D341Med (cell line): ENCODE measurements around the gene ADRA2C.

ENCODE experiments used
- DNase-seq: peaks from one replicate; pipeline ENCODE4 v3.0.0; 2012; ENCODE audit warnings: low spot score

Gene ADRA2C

DNA sequence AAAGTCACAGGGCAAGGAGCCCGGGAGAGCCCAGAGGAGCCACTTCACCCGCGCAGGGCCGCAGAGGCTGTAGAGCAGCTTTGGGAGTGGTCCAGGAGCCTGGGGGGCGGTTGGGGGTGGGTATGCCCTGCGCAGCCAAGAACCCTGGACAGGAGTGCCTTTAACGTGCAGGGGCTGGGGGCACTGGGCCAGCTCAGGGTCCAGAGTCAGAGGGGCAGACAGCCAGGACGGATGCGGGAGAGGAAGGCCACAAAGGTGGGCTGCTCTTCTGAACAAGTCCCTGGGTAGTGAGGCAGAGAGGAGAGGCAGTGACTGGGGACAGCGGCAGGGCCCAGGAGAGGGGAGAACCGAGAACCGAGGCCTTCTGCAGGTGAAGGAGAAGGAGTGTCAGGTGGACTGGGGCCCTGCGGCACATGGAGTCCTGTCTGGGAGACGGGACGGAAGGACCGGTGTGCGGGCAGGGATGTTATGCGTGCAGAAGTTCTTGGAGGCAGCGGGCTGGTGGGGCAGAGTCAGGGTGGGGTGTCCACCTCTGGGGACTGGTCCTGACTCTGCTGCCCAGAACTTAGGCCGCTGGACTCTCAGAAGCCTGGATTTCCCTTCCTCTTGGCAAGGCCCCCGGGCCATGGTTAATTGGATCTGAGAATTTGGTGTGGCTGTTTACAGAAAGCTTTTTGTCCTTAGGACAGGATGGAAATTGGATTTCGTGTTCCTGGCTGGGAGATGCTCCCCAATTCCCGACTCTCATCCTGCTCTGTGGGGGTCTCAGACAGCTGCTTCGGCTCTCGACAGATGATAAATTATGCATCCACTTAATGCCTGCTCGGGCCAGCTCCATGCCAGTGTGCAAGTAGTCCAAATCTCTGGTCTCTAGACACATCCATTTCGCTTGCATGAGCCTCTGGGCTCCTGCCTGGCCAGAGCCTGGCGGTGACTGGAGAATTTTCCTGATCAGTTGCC lies 31.9 kb downstream of the ADRA2C start:
- DNase-seq = no peak

DNA sequence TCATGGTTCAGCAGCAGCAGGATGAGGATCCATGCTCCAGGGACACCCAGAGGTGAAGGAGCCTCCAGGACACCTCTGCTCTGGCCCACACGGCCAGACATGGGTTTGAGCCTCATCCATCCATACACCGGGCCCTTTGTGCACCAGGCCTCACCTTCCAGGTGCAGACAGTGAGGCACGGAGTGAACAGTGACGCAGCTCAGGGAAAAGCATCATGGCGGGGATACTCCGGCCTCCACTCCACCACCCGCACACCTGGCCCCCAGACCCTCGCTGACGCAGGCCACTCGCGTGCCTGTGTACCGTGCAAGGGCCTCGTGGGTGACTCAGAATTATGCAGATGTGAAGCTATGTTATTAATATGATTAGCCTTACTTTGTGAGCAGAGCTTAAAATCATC lies 33.3 kb downstream of the ADRA2C start:
- DNase-seq = no peak

DNA sequence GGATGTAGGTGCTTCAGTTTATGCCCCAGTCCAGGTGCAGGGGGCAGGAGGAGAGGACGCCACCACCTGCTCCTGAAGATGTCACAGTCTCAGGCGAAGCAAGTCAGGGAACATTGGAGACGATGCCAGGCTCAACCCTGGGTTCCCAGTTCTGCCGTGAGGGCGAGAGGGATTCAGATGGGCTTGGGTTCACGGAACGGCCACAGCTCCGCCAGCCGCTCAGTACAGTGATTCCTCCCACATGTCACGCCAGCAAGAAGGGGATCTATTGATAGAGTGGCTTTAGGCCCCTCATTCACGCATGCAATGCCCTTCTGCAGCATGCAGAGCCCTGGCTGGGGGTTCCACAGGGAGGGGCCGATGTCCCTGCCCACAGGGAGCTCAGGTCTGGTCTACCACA lies 34.2 kb downstream of the ADRA2C start:
- DNase-seq = no peak

DNA sequence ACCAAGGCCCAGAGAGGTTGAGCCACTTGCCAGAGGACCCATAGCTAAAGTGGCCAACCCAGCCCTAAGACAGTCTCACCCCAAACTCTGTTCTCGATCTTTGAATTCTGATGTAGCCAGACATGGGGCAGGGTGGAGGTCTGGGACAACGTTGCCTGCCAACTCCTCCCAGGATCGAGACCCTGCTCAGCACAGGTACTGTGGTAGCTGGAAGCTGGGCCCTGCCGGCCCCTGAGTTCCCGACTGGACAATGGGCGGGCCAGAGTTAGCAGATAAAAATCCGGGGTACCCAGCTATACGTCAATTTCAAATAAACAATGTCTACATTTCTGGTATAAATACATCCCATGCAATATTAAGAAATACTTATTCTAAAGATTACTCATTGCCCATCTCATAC lies 35.3 kb downstream of the ADRA2C start:
- no peak for DNase-seq

DNA sequence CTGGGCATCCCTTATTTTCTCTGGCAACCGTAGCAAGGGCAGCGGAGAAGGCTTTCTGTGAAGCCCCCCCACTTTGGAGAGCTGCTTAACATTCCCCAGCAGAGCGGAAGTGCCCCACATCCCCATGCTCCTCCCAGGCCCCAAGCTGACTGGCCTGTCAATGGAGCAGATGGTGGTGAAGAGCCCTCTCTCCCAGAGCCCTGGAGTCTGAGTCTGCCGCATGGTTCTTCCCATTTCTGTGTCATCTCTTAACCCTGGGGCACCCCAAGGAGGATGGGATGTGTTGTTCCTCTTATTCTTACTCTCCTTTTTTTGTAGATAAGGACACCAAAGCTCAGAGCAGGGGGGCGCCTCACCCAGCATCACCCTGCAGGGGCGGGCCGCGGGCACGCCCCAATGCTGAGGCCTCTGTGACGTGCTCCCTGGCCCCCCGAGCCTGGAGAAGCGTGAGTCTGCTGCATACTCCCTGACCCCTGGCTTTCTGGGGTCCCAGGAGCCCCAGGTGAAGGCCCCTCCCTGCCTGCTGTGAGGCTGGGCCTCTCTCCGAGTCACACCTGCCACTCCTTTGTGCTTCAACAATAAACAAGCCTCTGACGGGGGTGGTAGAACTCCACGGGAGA lies 35.9 kb downstream of the ADRA2C start:
- no peak for DNase-seq

DNA sequence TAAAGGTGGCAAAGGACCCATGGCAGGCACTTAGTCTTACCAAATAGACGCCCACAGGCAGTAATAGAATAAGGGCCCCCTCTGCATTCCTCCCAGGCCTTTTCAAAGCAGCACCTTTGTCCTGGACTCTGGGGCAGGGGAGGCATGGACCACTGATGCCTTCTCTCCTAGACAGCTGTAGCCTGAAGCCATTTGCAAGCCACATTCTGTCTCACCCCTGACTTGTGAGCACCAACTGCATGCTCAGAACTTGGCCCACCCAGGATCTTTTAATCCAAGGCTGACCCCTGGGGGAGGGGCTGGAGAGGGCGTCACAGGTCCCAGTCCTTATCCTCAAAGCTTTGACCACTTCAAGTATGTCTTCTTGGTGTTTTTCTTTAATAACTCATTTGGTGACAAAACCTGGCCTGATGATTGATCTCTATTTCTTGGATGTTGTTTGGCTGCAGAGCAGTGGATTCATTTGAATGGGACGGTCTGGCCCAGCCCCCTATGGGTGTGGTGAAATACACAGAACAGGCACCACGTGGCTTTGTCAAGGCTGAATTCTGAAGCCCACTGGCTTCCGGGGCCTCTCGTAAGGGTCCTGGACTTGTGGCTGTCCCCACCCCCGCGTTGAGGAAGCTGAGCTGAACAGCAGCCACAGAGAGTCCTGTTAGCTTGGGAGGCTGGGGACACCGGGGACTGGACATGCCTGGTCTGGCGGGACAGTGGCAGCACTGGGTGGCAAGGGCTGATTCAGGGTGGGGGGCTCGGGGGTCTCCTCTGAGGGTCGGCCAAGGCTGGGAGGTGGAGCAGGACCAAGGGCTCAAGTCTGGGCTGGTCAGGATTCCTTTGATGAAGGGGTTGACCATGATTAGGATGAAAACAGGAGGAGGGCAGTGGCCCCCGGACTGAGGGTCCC lies 36.6 kb downstream of the ADRA2C start:
- DNase-seq = no peak

DNA sequence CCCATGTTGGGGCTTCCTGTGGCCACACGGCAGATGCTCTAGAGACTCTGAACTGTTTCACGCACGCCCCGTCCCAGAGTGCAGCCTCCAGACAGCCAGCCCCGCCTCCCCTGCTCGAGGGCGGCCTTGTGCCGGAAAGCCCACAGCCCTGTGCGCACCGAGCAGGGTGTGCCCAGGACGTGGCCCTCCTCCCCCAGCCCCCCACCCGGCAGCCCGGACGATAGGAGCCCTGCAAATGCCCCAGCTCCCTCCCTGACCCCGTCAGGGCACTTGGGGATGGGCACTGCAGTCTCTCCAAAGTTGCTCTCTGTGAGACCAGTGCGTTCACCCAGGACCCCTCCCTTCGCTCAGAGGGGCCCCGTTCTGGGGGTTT lies 37.3 kb downstream of the ADRA2C start:
- DNase-seq = no peak

DNA sequence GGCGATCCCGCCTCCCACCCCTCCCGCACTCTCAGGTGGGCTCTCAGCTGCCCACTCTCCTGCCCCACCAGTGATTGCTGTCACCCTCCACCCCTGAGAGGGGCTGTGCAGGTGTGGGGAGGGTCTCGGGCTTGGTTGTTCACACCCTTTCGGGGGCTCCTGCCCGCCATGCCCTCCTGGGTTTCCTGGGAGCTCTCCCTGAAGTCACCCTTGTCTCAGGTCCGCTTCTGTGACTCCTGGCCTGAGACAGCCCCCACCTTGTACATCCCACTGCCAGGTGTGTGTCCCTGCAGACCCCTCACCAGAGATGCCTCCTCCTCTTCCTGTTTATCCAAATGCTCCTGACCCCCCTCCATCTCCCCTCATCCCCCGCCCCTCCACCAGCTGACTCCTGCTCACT lies 37.8 kb downstream of the ADRA2C start:
- DNase-seq = no peak

DNA sequence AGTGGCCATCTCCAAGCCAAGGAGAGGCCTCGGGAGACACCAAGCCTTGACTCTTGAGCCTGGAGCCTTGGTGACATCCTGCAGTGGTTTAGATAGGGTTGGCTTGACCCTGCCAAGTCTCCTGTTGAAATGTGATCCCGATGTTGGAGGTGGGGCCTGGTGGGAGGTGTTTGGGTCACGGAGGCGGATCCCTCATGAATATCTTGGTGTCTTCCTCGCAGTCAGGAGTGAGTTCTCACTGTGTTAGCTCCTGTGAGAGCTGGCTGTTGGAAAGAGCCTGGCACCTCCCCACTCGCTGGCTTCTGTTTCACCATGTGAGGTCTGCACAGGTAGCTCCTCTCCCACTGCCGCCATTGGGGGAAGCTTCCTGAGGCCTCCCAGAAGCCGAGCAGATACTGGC lies 38.8 kb downstream of the ADRA2C start:
- no peak for DNase-seq

DNA sequence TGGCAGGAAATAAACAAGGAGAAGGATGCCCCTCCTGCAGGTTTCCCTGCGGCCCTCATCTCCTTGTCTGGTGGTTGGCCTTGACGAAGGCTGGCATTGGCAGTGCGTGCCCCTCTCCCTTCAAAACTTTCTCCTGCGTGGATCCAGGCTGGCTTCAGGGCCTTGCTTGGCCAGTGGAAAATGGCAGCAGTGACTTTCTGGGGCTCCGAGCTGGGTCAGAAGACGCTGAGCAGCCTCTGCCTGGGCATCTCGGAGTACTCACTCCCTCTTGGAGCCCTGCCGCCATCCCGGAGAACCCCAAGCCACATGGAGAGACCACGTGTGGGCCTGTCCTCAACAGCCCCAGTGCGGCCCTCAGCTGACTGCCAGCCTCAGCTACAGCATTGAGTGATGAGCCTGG lies 39.5 kb downstream of the ADRA2C start:
- no peak for DNase-seq

DNA sequence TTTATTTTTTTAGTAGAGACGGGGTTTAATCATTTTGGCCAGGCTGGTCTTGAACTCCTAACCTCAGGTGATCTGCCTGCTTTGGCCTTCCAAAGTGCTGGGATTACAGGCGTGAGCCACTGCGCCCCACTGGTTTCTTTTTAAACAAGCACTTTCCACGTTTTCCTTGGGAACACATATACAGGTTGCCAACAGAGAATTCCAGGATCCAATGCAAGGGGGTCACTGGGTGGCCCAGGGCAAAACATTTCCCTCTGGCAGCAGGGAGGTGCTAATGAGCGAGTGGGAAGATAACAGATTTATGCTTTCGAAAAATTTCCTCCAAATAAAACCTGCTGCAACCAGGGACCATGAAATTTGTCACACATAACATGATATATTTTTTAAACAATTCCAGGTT lies 41.1 kb downstream of the ADRA2C start:
- DNase-seq = no peak

DNA sequence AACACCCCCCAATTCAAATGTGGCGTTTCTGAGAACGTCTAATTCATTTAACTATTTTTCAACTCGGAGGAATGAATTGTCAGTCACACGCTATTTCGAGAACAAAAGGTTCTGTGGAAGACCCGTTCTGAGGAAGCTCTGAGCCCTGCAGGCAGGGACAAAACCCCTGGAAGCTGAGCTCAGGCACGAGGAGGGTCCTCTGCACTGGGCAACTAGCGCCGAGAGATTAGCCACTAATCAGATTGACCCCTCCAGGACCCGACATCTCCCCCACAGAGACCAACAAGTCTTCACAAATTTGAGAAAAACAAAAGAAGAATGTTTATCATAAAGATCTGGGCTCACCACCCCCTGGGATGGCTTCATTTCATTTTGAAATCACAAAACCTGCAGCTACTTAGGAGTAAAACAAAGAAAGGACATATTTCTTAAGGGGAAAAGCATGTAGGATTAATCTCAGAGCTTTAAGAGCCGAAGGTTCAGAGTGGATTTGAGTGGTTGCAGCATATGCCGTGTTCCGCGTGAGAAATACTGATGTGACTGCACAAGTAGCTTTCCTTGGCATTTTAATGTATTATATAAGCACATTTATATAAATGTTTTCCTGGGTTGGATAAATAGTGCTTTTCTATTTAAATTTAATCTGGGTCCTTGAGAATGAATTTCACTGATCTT lies 41.8 kb downstream of the ADRA2C start:
- DNase-seq = no peak

DNA sequence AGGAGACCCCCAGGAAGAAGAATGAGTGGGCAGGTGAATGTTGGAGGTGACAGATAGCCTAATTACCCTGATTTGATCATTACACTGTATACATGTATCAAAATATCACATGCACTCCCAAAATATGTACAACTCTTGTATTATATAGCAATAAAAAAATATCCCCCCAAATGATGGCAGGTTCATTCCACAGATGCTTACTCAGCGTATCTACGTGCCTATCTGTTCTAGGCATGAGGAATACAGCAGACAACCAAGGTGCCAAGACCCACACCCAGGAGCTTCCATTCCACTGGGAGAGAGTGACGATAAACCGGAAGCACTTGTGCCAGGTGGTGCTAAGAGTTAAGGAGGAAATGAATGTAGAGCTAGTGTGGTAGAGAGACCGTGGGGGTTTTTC lies 42.4 kb downstream of the ADRA2C start:
- DNase-seq = no peak

DNA sequence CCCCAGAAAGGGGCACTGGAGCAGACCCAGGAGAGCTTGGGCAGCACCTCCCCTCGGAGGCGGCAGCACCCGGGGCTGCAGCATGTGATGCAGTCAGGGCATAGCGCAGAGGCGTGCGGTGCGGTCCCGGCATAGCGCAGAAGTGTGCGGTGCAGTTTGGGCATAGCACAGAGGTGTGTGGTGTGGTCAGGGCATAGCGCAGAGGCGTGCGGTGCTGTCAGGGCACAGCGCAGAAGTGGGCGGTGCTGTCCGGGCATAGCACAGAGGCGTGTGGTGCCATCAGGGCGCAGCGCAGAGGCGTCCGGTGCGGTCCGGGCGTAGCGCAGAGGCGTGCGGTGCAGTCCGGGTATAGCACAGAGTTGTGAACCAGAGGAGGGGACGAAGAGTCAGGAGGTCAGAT lies 42.8 kb downstream of the ADRA2C start:
- no peak for DNase-seq

DNA sequence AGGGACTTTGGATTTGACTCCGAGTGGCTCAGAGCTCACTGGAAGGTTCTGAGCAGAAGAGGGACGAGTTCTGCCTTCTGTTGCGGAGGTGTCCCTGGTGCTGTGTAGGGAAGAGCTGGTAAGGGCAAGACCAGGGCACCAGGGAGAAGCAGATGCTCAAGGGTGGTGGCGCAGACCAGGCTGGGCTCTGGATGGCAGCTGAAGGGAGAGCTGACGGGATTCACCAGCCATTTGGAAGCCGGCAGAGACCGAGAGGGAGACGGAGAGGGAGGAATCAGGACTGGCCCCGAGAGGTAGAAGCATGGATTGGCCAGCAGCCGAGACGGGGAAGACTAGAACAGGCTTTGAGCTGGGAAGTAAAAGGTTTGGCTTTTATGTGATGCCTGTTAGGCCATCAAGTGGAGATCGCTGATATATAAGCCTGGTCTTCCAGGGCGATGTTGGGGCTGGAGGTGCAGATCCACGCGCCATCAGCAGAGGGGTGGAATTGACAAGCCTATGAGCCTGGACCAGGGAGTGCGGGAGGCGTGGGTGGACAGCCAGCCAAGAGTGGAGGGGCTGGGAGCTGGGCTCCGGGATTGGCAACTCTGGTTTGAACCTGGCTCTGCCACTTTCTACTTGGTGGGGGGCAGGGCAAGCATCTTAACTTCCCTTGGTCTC lies 43.4 kb downstream of the ADRA2C start:
- DNase-seq = no peak

DNA sequence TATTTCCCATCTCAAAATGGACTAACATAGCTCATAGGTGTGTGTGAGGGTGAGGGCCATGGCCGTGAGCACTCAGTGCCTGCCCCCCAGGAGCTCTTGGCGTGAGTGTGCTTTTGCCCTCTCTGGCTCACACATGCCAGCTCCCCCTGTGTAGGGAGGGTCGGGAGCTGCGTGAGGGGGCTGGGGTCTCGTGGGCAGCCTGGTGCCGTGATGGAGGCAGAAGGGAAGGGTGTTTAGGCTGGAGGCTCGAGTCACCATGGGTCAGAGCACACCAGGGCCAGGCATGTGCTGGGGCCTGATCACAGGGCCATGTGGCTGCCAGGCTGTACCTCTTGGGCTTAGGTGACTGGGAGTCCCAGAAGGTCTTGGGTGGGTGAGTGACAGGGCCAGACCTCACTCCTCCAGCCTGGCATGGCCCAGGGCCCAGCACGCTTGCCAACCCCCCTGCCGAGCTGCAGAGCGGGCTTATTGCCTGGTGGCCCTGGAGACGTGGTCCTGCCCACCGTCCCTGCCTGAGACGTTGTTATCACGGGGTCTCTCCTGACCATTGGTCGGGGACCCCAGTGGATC lies 44.0 kb downstream of the ADRA2C start:
- no peak for DNase-seq

DNA sequence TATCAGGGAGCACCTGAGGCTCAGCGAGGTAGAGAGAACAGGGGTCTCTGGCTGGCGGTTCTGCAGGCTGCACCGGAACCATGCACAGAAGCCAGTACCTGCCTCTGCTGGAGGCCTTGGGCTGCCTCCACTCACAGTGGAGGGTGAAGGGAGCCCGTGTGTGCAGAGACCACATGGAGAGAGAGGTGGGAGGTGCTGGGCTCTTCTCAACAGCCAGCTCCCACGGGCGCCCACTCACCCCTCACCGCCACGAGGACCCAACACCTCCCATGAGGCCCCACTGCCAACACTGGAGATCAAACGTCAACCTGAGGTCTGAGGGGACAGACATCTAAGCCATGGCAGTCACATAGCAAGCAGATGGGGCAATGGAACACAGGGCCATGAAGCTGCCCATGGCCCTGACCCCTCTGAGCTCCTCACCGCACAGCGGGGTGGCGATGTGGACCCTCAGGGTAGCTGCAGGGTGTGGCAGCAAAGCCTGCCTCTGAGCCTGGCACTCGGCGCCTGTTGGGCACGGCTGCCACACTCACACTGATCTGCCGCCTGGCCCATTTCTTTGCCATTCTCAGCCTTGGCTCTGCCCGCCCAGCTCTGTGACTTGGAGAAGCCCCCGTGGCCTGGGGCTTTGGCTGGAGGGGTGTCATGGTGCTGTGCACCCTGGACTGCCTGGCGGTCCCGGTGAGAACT lies 44.8 kb downstream of the ADRA2C start:
- no peak for DNase-seq

DNA sequence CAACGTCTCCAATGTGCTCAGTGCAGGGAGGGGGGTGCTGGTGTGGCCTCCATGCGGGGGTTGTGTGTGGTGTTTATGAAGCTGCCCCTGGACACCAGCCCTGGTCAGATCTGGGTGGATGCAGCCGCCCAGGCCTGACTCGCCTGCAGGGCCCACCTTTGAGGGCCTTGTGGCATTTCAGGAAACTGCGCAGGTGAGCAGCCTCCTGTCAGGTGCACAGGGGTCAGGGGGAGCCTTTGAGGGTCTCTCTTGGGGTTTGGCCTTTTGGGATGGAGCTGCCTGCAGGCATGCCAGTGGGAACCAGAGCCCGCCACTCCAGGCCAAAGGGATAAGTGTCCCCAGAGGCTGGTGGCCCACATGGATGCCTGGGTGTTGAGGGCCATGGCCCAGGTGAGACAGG lies 45.4 kb downstream of the ADRA2C start:
- DNase-seq = no peak

DNA sequence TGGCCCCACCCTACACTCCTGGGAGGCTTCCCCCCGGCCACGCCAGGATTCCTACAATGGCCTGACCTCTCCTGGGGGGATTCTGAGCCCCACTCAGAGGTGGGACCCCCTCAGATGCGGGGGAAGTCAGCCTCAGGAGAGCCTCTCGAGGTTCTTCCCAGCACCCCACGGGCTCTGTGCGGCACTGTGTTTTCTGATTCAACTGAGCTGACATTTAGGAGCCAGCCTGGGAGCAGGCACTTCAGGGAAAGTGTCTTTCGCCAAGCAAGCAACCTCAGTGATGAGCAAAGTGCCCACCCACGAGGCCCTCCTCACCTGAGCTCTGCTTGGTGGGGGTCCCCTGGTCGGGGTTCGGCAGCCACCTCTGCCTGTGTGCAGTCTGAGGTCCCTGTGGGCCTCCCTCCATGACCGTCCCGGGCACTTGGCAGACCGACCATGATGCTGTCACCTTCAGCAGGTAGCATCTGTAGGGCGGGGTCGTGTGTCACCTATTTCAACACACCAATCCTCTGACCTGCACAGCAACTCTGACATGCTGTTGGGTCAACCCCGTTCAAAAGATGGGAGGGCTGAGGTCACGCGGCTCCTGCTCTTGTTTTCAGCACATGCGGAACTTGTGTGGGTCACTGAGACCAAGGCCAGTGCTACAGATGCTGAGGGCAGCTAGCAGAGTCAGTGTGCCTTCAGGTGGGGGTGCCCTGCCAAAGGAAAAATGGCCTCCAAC lies 46.2 kb downstream of the ADRA2C start:
- no peak for DNase-seq
